Stimulated activated CD8-positive, alpha-beta memory T cell treated with anti-CD3 and anti-CD28 coated beads, Interleukin-7, amount 100 ng/mL, for 24 hours (primary cell): ENCODE results near the gene LAMA2.

Source experiments
- DNase-seq: peaks from one replicate; pipeline ENCODE4 v3.0.0-alpha.2; 2020; ENCODE audit warnings: low read depth

The LAMA2 gene, protein sequence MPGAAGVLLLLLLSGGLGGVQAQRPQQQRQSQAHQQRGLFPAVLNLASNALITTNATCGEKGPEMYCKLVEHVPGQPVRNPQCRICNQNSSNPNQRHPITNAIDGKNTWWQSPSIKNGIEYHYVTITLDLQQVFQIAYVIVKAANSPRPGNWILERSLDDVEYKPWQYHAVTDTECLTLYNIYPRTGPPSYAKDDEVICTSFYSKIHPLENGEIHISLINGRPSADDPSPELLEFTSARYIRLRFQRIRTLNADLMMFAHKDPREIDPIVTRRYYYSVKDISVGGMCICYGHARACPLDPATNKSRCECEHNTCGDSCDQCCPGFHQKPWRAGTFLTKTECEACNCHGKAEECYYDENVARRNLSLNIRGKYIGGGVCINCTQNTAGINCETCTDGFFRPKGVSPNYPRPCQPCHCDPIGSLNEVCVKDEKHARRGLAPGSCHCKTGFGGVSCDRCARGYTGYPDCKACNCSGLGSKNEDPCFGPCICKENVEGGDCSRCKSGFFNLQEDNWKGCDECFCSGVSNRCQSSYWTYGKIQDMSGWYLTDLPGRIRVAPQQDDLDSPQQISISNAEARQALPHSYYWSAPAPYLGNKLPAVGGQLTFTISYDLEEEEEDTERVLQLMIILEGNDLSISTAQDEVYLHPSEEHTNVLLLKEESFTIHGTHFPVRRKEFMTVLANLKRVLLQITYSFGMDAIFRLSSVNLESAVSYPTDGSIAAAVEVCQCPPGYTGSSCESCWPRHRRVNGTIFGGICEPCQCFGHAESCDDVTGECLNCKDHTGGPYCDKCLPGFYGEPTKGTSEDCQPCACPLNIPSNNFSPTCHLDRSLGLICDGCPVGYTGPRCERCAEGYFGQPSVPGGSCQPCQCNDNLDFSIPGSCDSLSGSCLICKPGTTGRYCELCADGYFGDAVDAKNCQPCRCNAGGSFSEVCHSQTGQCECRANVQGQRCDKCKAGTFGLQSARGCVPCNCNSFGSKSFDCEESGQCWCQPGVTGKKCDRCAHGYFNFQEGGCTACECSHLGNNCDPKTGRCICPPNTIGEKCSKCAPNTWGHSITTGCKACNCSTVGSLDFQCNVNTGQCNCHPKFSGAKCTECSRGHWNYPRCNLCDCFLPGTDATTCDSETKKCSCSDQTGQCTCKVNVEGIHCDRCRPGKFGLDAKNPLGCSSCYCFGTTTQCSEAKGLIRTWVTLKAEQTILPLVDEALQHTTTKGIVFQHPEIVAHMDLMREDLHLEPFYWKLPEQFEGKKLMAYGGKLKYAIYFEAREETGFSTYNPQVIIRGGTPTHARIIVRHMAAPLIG (N-terminal part only)

GRCh38 chr6:128882991-128883611 lies at the start of gene LAMA2:
Gene LAMA2 (plus strand): TSS chr6:128883138. CDS start chr6:128883246, 108 bp downstream.
- DNase-seq = no peak

- no peak for DNase-seq
Measured at GRCh38 chr6:128836761-128837160, 46.2 kb upstream of the LAMA2 start.

- no peak for DNase-seq
Measured at GRCh38 chr6:128841518-128841917, 41.4 kb upstream of the LAMA2 start.

- no peak for DNase-seq
Measured at GRCh38 chr6:128844598-128844997, 38.3 kb upstream of the LAMA2 start.

DNA sequence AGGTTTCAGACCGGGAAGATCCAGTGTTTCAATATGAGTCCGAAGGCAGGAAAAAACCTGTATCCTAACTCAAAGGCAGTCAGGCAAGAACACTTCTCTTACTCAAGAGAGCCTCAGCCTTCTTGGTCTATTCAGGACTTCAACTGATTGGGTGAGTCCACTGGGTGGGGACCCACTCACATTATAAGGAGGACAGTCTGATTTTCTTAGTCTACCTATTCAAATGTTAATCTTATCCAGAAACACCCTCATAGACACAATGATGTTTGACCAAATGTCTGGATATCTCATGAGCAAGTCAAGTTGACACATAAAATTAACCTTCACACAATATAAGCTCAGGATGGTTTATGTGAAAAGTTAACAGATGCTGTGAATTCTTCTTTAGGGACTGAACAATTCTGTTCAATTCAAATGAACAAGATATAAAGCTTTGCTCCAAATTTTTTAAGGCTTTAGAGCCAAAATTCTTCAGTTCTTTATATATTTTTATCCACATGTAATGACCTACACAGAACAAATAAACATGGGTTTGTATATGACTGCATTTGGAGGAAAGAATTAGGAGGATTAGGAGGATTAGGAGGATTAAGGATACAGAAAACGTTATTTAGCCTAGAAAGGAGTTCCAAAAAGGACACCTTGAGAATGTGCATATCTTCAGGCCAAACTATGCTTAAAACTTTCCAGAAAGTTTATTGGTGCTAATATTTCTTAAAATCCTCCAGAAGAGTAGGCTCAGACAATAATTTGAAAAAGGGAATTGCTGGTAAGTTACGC lies 35.3 kb upstream of the LAMA2 start:
- no peak for DNase-seq

- DNase-seq = no peak
Measured at GRCh38 chr6:128848212-128848935, 34.6 kb upstream of the LAMA2 start.

DNA sequence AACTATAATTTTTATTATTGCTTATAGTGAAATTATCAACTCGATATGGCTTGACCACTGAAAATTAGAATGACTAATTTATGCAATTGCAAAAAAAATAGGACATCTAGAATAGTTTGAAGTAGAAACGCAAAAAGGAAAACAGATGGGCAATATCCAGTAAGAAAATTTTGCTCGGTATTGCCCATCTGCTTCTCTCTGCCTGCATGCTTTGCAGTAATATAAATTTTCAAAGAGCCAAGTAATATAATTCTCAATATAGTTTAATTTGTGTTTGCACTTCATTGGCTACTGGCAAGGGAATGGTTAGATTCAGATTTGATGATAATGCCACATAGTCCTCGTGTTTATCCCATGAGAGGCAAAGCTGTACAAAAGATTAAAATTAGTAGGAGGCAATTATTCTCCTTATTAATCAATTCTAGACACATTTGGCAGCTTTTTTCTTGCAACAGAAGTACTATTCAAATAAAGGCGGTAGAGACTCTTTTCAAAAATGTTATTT lies 27.3 kb upstream of the LAMA2 start:
- DNase-seq = no peak

DNA sequence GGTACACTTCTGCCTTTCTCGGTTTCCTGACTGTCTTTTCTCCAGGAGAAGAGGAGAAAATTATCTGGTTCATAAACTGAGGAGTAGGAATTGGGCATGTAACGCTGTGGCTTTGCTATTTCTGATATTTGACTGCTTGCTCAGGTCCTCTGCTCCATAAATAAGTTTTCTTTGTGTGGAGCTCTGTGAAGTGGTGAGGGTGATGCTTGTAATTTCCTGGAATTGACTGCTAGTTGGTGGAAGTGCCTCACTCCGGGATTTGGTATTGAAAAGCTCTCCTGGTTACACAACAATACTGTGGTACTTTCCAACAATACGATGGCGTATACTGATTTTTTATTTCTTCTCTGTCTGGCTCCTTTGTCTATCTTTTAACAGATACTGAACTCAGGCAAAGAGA lies 25.1 kb upstream of the LAMA2 start:
- DNase-seq = no peak

- DNase-seq = no peak
Measured at GRCh38 chr6:128860782-128861181, 22.2 kb upstream of the LAMA2 start.

DNA sequence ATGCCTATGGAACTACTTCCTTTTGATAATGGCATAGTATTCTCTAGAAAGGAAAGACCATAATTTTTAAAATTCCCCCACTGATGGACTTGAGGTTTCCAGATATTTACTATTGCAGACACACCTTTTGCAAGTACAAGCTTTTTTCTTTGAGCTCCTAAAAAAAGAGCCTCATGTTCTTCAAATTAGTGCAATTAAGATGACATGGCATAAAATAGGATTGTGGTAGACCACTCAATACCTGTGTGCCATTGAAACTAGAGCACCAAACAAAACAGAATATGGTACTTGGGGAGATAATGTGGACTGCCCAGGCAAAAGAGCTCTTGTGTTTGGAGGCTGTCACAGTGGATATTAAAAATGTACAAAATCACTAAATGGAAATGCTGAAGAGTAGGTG lies 19.0 kb upstream of the LAMA2 start:
- DNase-seq = no peak

DNA sequence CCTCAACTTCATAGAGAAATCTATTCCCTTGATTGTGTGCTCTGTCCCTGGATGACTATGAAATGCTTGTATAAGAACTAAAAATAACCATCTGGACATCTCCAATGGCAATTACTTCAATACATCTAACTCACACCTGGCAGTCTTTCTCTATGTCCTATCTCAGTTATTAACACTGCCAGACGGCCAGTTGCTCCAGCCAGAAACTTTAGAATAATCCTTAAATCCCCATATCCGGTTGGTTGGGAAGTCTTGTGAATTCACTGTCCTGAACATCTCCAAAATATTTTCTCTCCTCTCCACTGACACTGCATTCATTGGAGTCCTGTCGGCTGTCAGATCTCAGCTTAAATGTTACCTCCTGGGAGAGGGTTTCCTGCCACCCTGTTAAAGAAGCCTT lies 12.2 kb upstream of the LAMA2 start:
- DNase-seq = no peak

DNA sequence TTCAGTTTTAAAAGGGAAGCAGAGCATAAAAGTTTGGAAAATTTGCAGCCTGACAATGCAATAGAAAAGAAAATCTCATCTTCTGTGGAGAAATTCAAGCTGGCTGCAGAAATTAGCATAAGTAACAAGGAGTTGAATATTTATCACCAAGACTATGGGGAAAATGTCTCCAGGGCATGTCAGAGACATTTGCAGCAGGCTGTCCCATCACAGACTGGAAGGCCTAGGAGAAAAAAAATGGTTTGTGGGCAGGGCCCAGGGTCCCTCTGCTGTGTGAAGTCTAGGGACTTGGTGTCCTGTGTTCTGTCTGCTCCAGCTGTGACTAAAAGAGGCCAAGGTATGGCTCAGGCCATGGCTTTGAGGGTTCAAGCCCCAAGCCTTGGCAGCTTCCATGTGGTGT lies 8.1 kb upstream of the LAMA2 start:
- DNase-seq = no peak

DNA sequence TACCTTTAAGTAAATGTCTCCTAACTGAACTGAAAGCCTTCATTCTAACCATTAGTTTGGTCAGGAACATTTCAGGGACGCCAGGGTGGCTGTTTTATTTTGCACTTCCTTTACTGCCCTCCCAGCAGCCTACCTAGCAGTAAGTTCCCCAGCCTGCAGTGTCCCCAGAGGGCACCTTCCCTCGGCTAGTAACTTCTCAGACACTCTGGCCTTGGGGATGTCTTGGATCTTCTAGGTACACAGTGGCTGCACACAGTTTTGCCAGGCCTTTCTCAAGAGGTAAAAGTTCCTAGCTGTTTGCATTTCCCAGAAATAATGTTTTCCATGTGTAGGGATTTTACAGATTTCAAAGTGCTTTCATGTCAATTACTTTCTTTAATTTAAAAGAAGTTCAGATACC lies 378 bp upstream of the LAMA2 start:
- no peak for DNase-seq

GRCh38 chr6:128883906-128884305 lies 968 bp downstream of the LAMA2 start:
- DNase-seq = no peak

DNA sequence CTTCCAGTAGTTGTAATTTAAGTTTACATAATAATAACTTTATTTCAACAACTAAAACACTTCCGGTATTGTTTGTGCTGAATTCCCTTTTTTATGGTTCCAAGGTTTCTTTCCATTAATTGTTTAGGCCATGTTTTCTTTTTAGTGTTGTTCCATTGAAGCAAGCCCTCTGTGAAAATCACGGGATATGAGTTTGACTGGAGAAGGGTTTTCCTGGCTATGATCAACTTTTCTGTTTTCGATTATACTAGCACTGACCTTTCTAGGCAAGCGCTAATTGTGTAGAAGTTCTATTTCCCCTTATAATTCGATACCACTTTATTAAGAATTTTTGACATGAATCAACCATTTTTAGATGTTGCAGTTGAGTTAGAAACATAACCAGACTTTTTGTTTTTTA lies 2.4 kb downstream of the LAMA2 start:
- DNase-seq = no peak

DNA sequence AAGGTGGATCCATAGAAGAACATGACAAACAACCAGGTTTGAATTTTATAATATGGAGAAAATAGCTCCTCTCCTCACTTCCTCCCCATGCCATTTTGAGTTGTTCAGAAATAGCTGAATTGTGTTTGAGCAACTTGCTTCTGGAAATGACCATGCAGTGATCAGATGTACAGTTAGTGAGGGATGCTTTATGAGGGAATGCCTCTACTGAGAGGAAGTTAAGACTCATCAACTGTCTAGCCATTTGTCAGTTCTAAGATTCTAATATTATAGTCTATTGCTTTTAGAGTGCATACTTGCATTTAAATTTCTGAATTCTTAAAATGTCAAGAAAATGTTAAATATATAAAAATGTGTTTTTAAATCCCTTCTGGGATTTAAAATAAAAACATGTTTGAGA lies 3.8 kb downstream of the LAMA2 start:
- DNase-seq = no peak

DNA sequence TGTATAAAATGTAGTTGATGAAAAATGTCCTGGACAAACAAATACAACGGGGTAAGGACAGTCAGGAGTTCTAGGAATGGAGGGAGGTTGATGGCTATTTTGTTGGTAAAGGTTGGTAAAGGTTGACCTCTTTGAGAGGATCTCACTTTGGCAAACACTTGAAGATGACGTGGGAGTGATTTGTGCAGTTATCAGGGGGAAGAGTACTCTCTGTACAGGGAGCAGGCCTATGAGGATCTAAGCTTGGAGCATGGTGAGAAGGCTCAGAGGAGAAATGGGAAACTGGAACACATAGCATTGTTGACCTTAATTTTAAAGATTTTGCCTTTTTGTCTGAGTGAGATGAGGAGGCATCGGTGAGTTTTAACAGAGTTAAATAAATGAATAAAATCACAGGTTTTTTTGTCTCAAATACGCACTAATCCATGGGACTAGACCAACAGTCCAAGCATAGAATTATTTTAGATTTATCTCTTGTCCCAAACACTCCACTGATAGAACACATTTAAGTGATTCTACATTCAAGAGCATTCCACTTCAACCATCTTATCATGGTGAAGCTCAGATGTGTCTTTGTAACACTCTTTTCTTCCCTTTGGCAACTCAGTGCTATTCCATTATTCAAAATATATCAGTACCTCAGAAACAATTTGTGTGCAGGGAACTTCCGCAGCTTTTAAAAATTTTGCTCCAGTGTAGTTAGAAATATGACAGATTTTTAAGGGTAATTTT lies 5.7 kb downstream of the LAMA2 start:
- DNase-seq = no peak

DNA sequence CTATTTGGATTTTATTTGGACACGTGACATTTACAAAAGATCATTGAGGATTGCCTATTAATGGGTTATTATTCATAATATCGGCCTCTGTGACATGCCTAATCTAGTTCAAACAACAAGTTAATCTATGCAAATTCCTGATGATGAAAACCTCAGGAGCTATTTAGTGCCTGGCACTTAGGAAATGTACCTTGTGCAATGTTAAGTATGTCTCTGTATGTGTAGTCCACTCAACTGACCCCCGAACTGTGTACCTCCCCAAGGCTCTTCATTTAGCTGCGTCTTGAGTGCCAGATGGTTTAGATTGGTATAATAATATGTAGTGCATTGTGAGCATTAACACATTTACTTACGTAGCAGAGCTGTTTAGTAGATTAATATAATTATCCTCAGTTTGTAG lies 6.9 kb downstream of the LAMA2 start:
- DNase-seq = no peak

DNA sequence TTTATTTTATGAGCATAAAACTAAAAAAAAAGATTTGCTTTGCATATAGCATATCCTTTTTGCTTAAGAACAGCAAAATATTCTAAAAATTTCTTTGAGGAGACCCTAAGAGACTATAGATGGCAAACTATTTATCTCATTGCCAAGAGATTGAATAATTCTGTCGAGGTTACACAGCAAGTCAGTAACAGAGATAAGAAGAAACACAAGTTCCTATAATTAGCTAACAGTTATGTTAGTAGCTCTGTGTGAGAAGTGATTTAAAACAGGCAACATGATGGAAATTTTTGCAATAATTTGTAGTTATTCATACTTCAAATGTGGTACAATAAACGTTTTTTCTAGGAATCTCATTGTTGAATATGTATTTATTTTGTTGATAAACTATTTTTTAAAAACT lies 9.1 kb downstream of the LAMA2 start:
- no peak for DNase-seq
